Lung microvascular endothelial cell (primary cell): ENCODE data around the gene NEUROD2. TPM values are rescaled to one million over a fixed set of nuclear protein-coding genes. Genes with fewer than 3 reads are reported as not detected.

ENCODE experiments used
- DNase-seq, 2 donors: peaks; one replicate each; pipeline versions ENCODE4 v3.0.0 to v3.0.0-alpha.2; 2010; ENCODE audit warnings: low read depth in 2 of 2
- total RNA-seq: library from RNA; depleted of rRNA; stranded (reverse); fragments of >200 nt; gene quantifications from 2 replicates; pipeline ENCODE4 v1.2.1, GENCODE V29; 2014

NEUROD2 gene
- total RNA-seq, 1 donor from 2014 or later = not detected

GRCh38 chr17:39635614-39636176, 28.0 kb upstream of the NEUROD2 start:
- DNase-seq = no peak

- peak; percentile 56 to 57 for DNase-seq
These were observed 26.7 kb upstream of the NEUROD2 start for GRCh38 chr17:39634384-39634871.

DNA sequence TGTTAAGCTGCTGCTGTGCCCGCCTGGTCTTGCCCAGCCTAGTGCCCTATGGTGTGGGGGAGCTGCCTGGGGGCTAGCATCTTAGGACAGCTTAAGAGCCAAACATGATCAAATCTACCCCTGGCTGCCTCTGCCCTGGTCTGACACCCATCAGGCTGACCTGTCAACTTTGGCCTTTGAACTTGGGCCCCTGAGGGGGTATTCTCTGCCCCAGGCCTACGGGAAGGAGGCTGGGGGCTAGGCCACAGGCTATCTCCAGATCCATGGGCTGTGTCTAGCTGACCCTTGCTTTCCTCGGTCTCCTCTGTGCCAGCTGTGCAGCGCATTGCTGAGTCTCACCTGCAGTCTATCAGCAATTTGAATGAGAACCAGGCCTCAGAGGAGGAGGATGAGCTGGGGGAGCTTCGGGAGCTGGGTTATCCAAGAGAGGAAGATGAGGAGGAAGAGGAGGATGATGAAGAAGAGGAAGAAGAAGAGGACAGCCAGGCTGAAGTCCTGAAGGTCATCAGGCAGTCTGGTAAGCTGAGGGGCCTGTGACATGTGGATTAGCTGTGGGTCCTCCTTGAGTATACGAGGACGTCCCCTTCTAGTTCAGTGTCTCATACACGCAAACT, 26.0 kb upstream of the NEUROD2 start:
- no peak for DNase-seq

- DNase-seq = no peak
These were observed 24.6 kb upstream of the NEUROD2 start for GRCh38 chr17:39632153-39632941.

GRCh38 chr17:39631403-39631802, 23.7 kb upstream of the NEUROD2 start:
- no peak for DNase-seq

DNA sequence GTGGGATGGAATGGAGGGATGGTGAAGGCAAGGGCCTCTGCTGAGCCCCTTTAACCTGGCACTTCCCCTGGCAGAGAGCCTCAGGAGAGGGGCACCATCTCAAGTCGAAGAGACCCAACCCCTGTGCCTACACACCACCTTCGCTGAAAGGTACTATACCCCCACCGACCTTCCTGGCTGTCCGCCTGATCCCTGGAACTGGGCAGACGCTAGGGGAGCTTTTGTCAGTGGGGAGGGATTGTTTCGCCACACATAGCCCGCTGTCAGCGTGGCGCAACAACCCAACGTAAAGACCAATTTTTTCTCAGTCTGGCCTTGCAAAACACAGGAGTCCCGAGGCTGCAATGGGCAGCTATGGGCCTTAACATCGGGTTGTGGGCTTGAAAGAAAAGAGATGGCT, 22.2 kb upstream of the NEUROD2 start:
- DNase-seq = no peak

- DNase-seq = no peak
These were observed 21.8 kb upstream of the NEUROD2 start for GRCh38 chr17:39629494-39629880.

GRCh38 chr17:39628655-39629493, 21.2 kb upstream of the NEUROD2 start:
- no peak for DNase-seq

GRCh38 chr17:39627712-39628516, 20.2 kb upstream of the NEUROD2 start:
- no peak for DNase-seq

- DNase-seq = no peak
These were observed 19.5 kb upstream of the NEUROD2 start for GRCh38 chr17:39627047-39627711.

GRCh38 chr17:39626171-39627046, 18.7 kb upstream of the NEUROD2 start, which contains the start of gene PPP1R1B:
Gene PPP1R1B, plus strand, starts transcription at chr17:39626952. Its CDS starts 441 bp downstream, at chr17:39627393.
- DNase-seq = no peak

DNA sequence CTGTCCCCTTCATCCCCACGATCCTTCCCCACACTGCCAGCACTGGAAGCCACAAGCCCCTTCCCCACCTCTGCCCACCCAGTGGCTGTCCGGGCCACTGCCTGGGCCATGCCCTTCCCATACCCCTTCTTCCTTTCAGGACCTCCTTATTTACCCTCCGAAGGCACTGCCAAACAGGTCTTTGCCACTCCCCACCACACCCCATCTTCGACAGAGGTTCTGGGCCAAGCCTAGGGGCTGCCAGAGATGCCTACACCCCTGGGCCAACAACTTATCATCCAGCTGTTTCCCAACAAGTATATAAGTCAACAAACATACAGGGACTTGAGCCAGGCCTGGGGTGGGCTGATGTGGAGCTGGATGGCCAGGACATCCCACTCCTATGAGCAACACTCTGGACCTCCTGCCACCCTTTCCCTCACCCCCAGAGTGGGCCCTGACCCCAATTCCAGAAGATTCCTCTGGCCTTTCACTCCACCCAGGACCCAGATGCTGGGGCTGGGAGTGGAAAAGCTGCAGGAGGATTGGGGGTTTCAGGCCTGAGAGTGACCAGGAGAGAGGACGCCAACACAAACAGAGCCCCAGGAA, 17.6 kb upstream of the NEUROD2 start:
- DNase-seq = no peak

DNA sequence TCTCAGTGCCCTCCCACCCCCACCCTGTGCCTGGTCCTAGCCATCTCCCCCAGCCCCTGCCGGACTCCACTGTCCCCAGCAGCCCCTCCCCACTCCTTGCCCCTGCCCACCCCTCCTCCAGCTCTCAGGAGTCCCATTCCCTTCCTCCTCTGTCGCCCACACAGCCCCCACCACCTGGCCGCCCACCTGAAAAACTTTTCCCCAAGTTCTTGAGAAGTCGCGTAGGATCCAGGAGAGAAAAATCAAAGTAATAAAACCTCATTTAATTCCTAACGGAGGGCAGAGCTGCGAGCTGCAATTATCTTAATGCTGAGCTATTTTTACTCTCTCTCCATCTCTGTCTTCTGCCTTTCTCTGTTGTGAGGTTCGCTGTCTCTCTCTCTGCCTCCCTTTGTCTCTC, 16.6 kb upstream of the NEUROD2 start:
- DNase-seq = no peak

GRCh38 chr17:39623356-39623950, 15.7 kb upstream of the NEUROD2 start:
- DNase-seq = peak; percentile 64 to 73

- DNase-seq = no peak
These were observed 14.8 kb upstream of the NEUROD2 start for GRCh38 chr17:39622380-39623006.

GRCh38 chr17:39621523-39622379, 14.0 kb upstream of the NEUROD2 start:
- DNase-seq = peak; percentile 76 to 87

DNA sequence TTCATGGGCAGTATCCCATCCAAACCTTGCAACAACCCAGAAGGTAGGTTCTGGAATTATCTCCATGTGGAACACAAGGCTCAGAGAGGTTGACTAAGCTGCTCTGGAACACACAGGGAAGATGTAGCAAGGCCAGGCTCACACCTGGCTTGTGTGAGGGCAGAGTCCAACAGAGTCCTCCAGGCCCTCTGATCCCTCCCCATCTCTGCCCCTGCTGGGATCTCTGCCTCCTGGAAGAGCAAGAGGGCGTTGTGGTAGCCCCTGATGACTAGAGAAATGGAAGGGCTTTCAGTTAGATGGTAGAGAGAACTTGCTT, 12.0 kb upstream of the NEUROD2 start:
- DNase-seq = no peak
